GM21447 (cell line): ENCODE measurements around the gene TULP4.
"Not testable (repeated sequence)": the region's sequence is repeated elsewhere in the genome, so short reads cannot be mapped to it uniquely, and the experiment has no call there.

ENCODE experiments used
- ATAC-seq: cut with Tn5 transposase; IDR thresholded peaks from one replicate; pipeline ENCODE4 v1.9.1; 2021; ENCODE audit not compliant: unreplicated experiment

The TULP4 gene

GRCh38 chr6:158387036-158387435 lies 74.8 kb downstream of the TULP4 start:
- no peak for ATAC-seq

GRCh38 chr6:158387578-158387977 lies 75.3 kb downstream of the TULP4 start:
- no peak for ATAC-seq

GRCh38 chr6:158388727-158389126 lies 76.5 kb downstream of the TULP4 start:
- no peak for ATAC-seq

- no peak for ATAC-seq
Observed at GRCh38 chr6:158389193-158389919, 77.1 kb downstream of the TULP4 start.

- no peak for ATAC-seq
Observed at GRCh38 chr6:158391276-158391675, 79.0 kb downstream of the TULP4 start.

DNA sequence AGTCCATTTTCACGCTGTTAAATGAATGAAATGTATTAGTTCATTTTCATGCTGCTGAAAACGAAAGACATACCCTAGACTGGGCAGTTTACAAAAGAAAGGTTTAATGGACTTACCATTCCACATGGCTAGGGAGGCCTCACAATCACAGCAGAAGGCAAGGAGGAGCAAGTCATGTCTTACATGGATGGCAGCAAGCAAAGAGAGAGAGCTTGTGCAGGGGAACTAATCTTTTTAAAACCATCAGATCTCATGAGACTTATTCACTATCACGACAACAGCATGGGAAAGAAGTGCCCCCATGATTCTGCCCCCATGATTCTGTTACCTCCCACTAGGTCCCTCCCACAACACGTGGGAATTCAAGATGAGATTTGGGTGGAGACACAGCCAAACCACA lies 79.7 kb downstream of the TULP4 start:
- not testable (repeated sequence) for ATAC-seq

- ATAC-seq: no peak
Observed at GRCh38 chr6:158396136-158396535, 83.9 kb downstream of the TULP4 start.

- ATAC-seq: no peak
Observed at GRCh38 chr6:158397578-158397977, 85.3 kb downstream of the TULP4 start.

DNA sequence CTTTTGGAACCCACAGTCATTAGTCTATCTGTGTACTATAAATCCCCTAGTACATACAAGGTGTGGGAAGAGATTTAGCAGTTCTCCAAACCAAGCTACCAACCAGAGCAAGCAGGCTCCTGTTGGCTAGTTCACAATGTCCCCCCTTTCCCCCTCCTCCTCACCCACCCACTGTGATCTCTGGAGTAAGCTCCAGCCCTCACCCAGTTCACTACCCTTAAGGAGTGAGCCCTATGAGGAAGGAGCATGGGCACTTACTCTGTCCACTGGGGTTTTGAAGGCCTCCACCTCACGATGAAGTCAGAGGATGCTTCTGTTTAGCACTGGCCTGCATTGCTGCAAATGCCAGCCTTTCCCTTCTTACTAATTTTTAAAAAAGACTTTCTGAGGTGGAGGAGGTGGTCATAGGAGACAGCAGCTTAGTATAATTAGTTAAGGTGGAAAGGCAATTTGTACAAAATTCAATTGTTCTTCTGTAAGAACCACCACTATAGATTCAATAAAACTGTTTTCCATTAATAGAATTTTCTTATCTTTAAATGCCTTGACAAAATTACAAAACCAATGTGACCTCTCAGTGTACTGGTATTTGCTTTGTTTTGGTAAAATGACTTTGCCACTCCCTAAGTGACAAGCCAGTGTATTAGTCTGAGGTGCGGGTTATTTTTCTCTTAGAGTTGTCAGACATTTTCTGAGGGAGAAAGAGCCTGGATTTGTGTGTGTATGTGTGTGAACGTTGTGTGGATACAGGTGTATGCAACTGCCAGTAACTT lies 86.2 kb downstream of the TULP4 start:
- ATAC-seq: no peak

- ATAC-seq: no peak
Observed at GRCh38 chr6:158399040-158399700, 86.9 kb downstream of the TULP4 start.

- ATAC-seq: no peak
Observed at GRCh38 chr6:158402184-158402583, 89.9 kb downstream of the TULP4 start.

DNA sequence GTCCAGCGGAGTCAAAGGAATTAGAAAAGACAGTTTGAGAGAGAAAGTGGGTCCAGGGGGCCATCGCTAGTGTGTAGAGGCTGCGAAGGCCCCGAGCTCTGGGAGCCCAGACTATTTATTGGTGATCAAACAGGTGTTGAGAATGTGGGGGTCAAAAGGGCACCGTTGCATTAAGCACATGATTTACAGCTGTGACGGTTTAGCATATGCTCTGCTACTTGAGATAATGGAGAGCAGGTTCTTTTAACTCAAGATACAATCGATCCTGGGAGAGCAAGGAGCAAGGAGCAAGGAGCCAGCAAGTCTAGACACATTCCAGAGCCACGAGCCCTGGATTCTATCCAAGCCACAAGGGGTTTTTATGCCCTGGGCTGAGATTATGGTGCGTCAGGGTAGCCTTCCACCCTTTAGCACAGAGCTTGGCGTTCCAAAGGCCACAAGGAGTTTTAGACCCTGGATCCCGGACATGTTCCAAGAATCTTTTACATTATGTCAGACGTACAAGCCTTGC lies 93.1 kb downstream of the TULP4 start:
- ATAC-seq: not testable (repeated sequence)

GRCh38 chr6:158405933-158406332 lies 93.7 kb downstream of the TULP4 start:
- ATAC-seq: no peak

DNA sequence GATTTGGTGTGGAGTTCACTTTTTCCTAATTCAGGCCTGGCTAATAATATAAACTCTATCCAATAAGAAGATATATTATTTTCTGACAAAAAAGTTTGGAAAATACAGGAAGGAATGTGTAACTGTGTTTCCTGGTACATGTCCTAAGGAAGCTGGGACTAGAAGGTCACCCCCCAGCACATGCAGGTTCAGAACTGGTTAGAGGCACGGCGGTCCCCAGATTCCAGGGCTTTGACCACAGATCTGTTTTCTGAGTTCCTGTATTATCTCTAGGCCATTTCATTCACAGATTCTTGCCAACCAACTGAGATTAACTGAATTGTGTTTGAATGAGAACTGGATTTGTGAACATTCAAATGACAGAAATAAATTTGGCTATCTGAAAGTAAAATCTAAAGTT lies 94.5 kb downstream of the TULP4 start:
- no peak for ATAC-seq

DNA sequence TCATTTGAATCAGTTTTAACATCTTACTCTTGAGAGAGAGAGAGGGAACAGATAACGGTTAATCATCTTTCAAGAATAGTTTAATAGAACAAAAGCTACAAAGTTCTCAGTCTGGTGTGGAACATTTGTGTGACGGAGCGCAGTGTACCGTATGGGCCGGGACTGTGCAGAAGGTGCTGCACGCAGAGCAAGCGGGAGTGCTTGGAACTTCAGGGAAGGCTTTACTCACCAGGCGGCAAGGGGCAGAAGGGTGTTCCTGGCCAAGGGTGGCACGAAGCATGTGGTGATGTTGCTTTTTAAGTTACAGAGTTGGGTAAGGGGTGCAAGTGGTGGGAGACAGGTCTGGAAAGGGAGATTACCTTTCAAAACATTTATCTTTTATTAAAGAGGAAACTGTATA lies 95.7 kb downstream of the TULP4 start:
- no peak for ATAC-seq

DNA sequence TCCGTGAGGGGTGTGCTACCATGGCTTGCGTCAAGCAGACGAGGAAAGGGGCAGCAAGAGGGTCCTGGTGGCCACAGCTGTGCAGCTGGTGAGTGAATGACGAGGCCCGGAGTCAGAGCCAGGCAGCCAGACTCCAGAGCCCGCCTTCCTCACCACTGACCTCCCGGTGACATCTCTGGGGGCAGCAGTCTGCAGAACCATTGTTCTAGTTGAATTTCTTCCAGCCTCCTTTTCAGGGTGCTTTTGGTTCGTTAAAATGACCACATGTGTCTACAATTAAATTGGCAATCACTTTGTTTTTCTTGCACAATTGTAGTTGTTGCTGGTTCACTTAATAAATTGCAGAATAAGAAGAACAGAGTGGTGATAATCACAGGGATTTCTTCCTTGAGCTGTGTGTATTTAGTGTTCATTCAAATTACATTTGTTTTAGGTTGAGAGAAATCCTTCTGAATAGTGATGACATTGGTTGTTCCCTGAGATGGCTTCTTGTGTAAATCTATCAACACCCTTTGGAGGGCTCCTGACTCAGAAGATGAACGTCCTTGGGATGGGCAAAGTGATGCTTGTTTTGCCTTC lies 96.4 kb downstream of the TULP4 start:
- ATAC-seq: no peak

DNA sequence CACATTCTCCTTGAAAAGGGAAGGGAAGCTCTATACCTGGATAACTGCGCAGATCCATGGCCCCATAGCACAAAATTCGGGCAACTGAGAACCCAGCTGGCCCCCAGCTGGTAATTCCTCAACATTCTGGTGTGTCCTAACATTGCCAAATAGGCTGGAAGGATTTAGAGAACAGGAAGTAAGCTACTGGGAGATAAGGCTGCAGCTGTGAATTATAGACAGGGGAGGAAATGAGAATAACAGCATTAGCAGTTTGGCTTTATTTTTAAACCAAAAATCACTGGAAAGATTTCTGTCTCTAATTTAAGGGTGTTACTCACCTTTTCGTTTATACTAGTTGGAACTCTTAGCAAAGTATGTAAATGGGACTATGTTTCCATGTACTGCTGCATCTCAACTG lies 97.2 kb downstream of the TULP4 start:
- no peak for ATAC-seq

DNA sequence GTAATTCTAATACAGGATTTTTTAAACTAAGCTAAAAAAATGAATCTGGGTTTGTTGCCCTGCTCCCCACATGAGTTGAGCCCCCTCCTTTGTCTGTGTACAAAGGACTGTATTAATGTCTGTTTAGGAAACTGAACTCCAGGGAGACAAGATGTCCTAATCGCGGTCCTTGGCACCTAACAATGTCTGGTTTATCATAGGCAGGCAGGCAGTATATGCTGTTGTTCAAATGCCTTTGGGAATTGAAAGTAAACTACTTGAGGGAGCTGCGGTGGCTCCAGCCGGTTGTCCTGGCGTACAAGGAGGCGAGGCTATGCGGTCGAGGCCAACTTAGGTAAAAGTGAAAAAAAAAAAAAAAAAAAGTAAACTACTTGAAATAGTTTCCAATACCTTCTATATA lies 98.5 kb downstream of the TULP4 start:
- no peak for ATAC-seq

GRCh38 chr6:158411998-158412397 lies 99.7 kb downstream of the TULP4 start:
- no peak for ATAC-seq

GRCh38 chr6:158413028-158413427 lies 100.8 kb downstream of the TULP4 start:
- ATAC-seq: no peak

- ATAC-seq: no peak
Observed at GRCh38 chr6:158413814-158414565, 101.7 kb downstream of the TULP4 start.
